Raji (cell line): ENCODE measurements around the gene MINDY4.

Experiments
- POLR2A ChIP-seq: IDR thresholded peaks from 2 replicates; pipeline ENCODE4 v1.6.1; 2011; ENCODE audit warnings: low read depth, low read length, control low read depth; ENCODE audit not compliant: insufficient read depth

MINDY4 gene

GRCh38 chr7:30933124-30933974, 162.1 kb downstream of the MINDY4 start:
- no peak for TF ChIP-seq POLR2A

GRCh38 chr7:30934225-30934624, 163.0 kb downstream of the MINDY4 start:
- TF ChIP-seq POLR2A: no peak

GRCh38 chr7:30934732-30935568, 163.7 kb downstream of the MINDY4 start:
- no peak for TF ChIP-seq POLR2A

- TF ChIP-seq POLR2A: no peak
Measured at GRCh38 chr7:30935569-30935877, 164.3 kb downstream of the MINDY4 start.

GRCh38 chr7:30936650-30937245, 165.5 kb downstream of the MINDY4 start:
- no peak for TF ChIP-seq POLR2A

GRCh38 chr7:30937416-30937815, 166.2 kb downstream of the MINDY4 start:
- no peak for TF ChIP-seq POLR2A

GRCh38 chr7:30938435-30939316, 167.5 kb downstream of the MINDY4 start:
- no peak for TF ChIP-seq POLR2A

GRCh38 chr7:30941582-30942323, 170.5 kb downstream of the MINDY4 start:
- no peak for TF ChIP-seq POLR2A
